ENCODE measurements around the gene ASF1B. TPM values are rescaled to one million over a fixed set of nuclear protein-coding genes. Genes with fewer than 3 reads are reported as not detected.

ASF1B gene
- total and polyA plus RNA-seq, 4 donors, result 2.4 to 5.9 (median 3.8) TPM

DNA sequence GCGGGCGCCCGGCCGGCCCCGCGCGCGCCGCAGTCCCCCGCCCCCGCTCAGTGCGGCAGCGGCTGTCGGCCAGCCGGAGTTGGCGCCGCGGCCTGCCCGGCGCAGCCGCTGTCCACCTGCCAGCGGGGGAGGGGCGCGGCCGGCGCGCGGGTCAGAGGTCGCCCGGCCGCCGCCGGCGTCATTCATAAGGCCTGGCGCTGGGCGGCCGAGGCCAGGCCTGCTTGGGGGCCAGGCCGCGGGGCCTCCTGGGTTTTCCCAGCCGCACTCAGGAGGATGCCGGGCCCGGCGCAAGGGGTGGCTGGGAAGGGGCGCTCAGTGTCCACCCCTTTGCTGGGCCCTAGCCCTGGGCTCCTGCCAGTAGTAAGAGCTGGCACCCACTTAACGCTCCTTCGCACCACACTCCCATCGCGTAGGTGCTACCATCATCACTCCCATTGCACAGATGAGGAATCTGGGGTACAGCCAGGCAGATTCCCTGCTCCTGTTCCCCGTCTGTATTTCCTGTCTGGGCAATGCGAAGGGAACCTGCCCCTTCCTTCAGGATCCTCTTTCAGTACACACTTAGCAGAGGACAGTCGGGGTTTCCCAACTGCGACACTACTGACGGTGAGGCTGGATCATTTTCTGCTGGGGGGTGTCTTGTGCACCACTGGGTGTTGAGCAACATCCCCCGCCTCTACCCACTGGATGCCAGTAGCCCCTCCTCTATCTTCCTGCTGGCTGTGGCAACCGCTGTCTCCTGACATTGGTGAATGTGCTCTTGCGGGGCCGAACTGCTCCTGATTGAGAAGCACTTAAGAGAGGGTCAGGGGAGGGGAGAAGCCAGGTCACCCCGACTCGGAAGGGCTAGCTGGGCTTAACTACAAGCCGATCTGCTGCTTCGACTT lies 18.0 kb downstream of the ASF1B start:
- no peaks in the 10 kb centered on the region for H3K9me3 ChIP-seq (ENCODE audit: control insufficient read depth in 4 of 4, insufficient read depth in 3 of 4, low read length in 3 of 4)
- no peak overlapping the region for H3K4me3 ChIP-seq
- peak overlapping the region; percentile 37 to 67 for H3K9ac ChIP-seq (ENCODE audit: insufficient read depth in 1 of 2, low read length in 2 of 2)
- no peaks in the 10 kb centered on the region for H3K27me3 ChIP-seq (ENCODE audit: control insufficient read depth in 3 of 3, insufficient read depth in 3 of 3, low read length in 2 of 3)
- TF ChIP-seq CTCF (IDR thresholded peaks at IDR 0.05; ENCODE audit: control extremely low read depth, extremely low read depth), result no peak
- peaks cover 0 to 2% (median 0%) of the 10 kb centered on the region in 4 donors for H3K36me3 ChIP-seq (ENCODE audit: control insufficient read depth in 4 of 4, insufficient read depth in 4 of 4, low read length in 4 of 4)
- ATAC-seq (ENCODE audit: insufficient read depth, low FRiP score) (peak; percentile 8), DNase-seq (peak; percentile 63 to 77 (median 66))
- peaks cover 6 to 38% (median 19%) of the 10 kb centered on the region in 5 donors for H3K4me1 ChIP-seq (ENCODE audit: control insufficient read depth in 5 of 5, insufficient read depth in 5 of 5, low read length in 5 of 5)
- WGBS, 2 donors, result 2% methylated on average over 55 to 61 of the region's 61 CpGs
- peak overlapping the region; percentile 95 for H3K27ac ChIP-seq (ENCODE audit: low read depth in 1 of 2, low read length in 1 of 2)

DNA sequence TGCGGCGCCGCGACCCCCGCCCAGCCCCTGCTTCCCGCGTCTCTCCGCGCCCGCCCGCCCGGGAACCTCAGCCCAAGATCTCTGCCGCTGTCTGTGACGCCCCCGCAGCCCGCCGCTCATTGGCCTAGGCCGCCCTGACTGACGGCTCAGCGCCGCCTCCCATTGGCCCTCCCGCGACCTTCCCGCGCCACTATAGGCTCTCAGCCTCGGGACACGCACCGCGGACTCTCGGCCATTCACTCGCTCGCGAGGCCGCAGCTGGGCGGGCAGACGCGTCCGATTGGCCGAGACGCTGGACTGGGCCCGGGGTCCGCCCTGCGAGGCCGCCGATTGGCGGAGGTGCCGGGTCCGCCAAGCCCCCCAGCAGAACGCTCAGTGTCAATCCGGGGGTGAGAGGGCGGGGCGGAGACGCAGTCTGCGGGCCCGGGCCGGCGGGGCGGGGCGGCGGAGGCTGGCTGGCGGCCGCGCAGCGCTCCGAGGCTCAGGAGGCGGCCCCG lies 18.7 kb downstream of the ASF1B start, which contains the start of gene PRKACA:
Gene PRKACA, minus strand, starts transcription at position 95 of the 497 bp plus-strand sequence. CDS start 215 bp downstream, outside the sequence.
- Histone ChIP-seq H3K4me3 (peak within 1 kb of the TSS; percentile 84), H3K9ac (ENCODE audit: insufficient read depth in 1 of 2, low read length in 2 of 2) (peak within 1 kb of the TSS; percentile 37 to 81), H3K27me3 (ENCODE audit: control insufficient read depth in 3 of 3, insufficient read depth in 3 of 3, low read length in 2 of 3) (no peaks in the 10 kb centered on the region), H3K27ac (ENCODE audit: low read depth in 1 of 2, low read length in 1 of 2) (peak within 1 kb of the TSS; percentile 95), H3K9me3 (ENCODE audit: control insufficient read depth in 4 of 4, insufficient read depth in 3 of 4, low read length in 3 of 4) (no peaks in the 10 kb centered on the region), H3K36me3 (ENCODE audit: control insufficient read depth in 4 of 4, insufficient read depth in 4 of 4, low read length in 4 of 4) (peaks cover 0 to 2% (median 0%) of the 10 kb centered on the region in 4 donors), H3K4me1 (ENCODE audit: control insufficient read depth in 5 of 5, insufficient read depth in 5 of 5, low read length in 5 of 5) (peaks cover 9 to 45% (median 25%) of the 10 kb centered on the region in 5 donors)
- DNase-seq (peak; percentile 99 to 100 (median 99)), ATAC-seq (ENCODE audit: insufficient read depth, low FRiP score) (peak; percentile 95)
- WGBS, 2 donors, result 0% methylated on average over 41 to 67 of the region's 67 CpGs
- no peak for TF ChIP-seq CTCF (IDR thresholded peaks at IDR 0.05; ENCODE audit: control extremely low read depth, extremely low read depth)

DNA sequence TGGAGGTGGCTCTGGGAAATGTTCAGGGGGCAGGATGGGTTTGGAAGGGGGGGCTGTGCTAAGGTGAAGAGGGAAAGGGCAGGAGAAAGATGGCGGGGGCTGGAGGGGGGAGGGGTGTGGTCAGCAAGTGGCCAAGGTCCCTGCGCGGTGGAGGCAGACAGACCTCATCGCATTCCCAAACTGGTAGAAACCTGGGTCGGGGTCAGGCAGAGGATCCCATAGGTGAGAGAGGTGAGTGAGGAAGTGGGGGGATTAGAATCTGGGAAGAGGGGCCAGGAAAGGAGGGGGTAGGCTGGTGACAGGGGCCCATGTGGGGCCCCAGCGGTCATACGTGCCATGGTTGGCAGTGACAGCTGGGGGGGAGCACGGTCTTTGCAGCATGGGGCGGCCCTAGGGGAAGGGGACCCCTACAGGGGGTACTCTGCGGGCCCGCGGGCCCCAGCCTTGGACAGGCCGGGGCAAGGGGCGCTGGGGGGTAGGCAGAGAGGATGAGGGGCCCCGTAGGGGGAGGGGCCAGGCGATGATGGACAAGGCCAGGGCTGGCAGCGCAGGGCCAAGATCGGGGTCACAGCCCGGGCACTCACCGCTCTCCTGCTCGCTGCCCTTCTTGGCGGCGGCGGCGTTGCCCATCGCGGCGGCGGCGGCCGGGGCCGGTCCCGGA lies 19.3 kb downstream of the ASF1B start:
- Histone ChIP-seq H3K4me1 (ENCODE audit: control insufficient read depth in 5 of 5, insufficient read depth in 5 of 5, low read length in 5 of 5) (peaks cover 16 to 49% (median 25%) of the 10 kb centered on the region in 5 donors), H3K4me3 (peak overlapping the region; percentile 84), H3K36me3 (ENCODE audit: control insufficient read depth in 4 of 4, insufficient read depth in 4 of 4, low read length in 4 of 4) (peaks cover 0 to 2% (median 0%) of the 10 kb centered on the region in 4 donors), H3K9ac (ENCODE audit: insufficient read depth in 1 of 2, low read length in 2 of 2) (peak overlapping the region in 1 of 2 donors; percentile 81), H3K9me3 (ENCODE audit: control insufficient read depth in 4 of 4, insufficient read depth in 3 of 4, low read length in 3 of 4) (no peaks in the 10 kb centered on the region), H3K27ac (ENCODE audit: low read depth in 1 of 2, low read length in 1 of 2) (peak overlapping the region; percentile 75 to 92), H3K27me3 (ENCODE audit: control insufficient read depth in 3 of 3, insufficient read depth in 3 of 3, low read length in 2 of 3) (no peaks in the 10 kb centered on the region)
- no peak for ATAC-seq (ENCODE audit: insufficient read depth, low FRiP score)
- no peak for TF ChIP-seq CTCF (IDR thresholded peaks at IDR 0.05; ENCODE audit: control extremely low read depth, extremely low read depth)
- 1% methylated on average over 20 to 33 of the region's 33 CpGs for WGBS, 2 donors
- peak in 1 of 3 donors; percentile 25 for DNase-seq

Data from lung (tissue), 12 donors.